Measurements from ENCODE around the gene ACMSD.

DNA sequence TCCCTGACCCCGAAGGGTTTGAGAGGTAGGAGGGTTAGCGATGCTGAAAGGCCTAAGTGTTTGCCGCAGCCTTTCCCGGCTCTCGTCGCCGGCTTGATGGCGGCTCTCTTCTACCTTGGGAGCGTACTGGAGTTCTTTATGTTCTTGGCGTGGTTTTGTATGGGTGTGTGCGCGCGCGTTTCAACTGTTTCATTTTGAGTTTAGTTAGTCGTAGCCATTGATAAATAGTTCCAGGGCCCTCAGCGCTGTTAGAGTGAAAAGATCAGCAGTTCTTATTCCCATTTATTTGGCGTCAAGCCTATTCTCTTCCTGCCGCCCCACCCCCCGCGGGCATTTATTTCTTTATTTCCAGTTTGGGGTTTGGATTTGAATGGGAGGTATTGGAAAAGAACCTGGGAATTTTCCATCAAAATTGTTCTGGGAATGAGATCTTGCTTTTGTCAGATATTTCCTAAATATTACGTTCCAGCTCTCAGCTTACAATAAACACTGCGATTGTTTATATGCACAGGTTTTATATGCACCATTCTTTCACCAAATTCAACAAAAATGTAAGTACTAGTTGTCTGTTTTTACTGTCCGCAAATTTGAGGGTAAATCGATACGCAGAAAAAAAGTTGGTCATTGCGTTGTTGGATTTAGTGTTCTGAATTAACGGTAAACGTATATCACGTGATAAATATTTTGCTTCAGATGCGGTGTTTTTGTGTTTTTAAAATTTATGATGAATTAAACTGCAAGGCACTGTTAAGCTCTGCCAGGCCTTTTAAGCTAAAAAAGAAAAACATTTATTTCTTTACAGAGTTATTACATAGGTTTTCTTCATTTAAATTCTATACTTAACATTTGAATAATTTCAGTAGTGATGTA lies 81.2 kb downstream of the ACMSD start:
- TF ChIP-seq, protein P1, sequence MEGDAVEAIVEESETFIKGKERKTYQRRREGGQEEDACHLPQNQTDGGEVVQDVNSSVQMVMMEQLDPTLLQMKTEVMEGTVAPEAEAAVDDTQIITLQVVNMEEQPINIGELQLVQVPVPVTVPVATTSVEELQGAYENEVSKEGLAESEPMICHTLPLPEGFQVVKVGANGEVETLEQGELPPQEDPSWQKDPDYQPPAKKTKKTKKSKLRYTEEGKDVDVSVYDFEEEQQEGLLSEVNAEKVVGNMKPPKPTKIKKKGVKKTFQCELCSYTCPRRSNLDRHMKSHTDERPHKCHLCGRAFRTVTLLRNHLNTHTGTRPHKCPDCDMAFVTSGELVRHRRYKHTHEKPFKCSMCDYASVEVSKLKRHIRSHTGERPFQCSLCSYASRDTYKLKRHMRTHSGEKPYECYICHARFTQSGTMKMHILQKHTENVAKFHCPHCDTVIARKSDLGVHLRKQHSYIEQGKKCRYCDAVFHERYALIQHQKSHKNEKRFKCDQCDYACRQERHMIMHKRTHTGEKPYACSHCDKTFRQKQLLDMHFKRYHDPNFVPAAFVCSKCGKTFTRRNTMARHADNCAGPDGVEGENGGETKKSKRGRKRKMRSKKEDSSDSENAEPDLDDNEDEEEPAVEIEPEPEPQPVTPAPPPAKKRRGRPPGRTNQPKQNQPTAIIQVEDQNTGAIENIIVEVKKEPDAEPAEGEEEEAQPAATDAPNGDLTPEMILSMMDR (IDR thresholded peaks at IDR 0.05) = no peak
- no peak for TF ChIP-seq EP300 (IDR thresholded peaks at IDR 0.05)
- TF ChIP-seq POLR2AphosphoS5 (IDR thresholded peaks at IDR 0.05) = no peak
- TF ChIP-seq POLR2A (IDR thresholded peaks at IDR 0.05) = no peak

All from gastroesophageal sphincter (tissue), 3 donors.